ENCODE results near the gene TPCN1.

Gene TPCN1

GRCh38 chr12:113221181-113221996, at the start of gene TPCN1:
TSS of gene TPCN1 (plus strand) at chr12:113221464. CDS start at chr12:113226853, 5,389 bp downstream.
- peak; percentile 97 for DNase-seq (ENCODE audit: low read depth in 2 of 2)

DNA sequence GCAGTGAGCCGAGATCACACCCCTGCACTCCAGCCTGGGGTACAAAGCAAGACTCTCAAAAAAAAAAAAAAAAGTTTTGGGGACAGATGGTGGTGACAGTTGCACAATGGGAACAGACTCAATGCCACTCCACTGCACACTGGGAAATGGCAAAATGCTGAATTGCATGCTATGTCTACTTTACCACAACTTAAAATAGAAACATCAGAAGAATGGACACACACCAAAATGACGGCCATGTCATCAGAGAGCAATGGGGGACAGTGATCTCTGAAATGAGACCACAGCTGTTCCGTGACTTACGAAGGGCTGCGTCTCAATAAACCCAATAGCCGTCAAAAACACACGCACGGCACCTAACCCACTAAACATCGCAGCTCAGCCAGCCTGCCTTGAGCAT, 49.7 kb upstream of the TPCN1 start:
- DNase-seq (ENCODE audit: low read depth in 2 of 2), result no peak

DNA sequence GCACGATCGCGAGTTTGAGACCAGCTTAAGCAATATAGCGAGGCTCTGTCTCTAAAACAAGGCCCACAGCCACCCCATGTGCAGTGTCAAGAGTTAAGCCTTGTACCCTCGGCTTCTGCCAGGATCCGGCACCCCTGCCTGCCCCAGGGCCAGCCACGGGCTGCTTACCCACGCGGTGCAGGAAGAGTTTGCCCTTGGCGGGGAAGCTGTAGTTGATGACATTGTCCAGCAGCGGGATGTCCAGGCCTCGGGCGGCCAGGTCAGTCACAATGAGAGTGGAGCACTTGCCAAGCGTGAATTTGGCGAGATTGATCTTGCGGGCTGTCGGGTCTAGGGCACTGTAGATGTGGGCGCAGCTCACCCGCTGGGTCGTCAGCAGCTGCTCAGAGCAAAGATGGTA, 49.1 kb upstream of the TPCN1 start:
- no peak for DNase-seq (ENCODE audit: low read depth in 2 of 2)

DNA sequence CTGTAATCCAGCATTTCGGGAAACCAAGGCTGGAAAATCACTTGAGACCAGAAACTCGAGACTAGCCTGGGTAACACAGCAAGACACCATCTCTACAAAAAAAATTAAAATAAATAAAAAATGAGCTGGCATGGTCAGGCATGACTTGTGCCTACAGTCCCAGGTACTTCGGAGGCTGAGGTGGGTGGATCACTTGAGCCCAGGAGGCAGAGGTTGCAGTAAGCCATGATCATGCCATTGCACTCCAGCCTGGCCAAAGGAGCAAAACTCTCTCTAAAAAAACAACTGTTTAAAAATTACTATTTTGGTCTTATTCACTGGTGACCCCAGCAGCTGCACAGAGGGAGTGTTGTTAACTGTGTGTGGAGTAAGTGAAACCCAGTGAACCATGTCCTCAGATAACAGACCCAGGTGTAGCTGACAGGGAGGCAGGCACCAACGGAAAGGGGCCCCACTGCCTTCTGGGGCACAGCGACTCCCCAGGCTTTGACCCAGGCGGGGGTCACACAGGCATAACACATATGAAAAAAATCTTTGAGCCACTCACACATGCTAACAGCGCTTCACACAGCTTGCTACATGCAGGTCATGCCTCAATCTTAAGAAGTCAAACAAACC, 48.1 kb upstream of the TPCN1 start:
- DNase-seq (ENCODE audit: low read depth in 2 of 2), result no peak

GRCh38 chr12:113174461-113175384, 46.5 kb upstream of the TPCN1 start:
- peak; percentile 57 to 59 for DNase-seq (ENCODE audit: low read depth in 2 of 2)

- no peak for DNase-seq (ENCODE audit: low read depth in 2 of 2)
These were observed 42.2 kb upstream of the TPCN1 start for GRCh38 chr12:113179023-113179422.

- DNase-seq (ENCODE audit: low read depth in 2 of 2), result no peak
These were observed 40.9 kb upstream of the TPCN1 start for GRCh38 chr12:113180333-113180732.

DNA sequence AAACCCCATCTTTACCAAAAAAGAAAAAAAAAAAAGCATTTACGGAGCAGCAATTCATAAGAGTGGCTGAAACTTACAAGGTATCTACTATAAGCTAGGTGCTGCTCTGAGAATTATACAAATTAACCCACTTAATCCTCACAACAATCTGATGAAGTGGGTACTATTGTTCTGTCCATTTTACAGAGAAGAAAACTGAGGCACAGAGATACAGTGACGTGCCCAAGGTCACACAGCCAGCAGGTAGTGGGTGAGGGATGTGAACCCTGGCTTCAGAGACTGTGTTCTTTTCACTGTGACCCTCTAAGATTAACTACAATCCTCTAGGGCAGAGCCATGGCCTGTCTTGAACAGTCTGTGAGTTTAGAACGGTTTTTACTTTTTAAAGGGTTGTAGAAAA, 39.3 kb upstream of the TPCN1 start:
- DNase-seq (ENCODE audit: low read depth in 2 of 2), result no peak

DNA sequence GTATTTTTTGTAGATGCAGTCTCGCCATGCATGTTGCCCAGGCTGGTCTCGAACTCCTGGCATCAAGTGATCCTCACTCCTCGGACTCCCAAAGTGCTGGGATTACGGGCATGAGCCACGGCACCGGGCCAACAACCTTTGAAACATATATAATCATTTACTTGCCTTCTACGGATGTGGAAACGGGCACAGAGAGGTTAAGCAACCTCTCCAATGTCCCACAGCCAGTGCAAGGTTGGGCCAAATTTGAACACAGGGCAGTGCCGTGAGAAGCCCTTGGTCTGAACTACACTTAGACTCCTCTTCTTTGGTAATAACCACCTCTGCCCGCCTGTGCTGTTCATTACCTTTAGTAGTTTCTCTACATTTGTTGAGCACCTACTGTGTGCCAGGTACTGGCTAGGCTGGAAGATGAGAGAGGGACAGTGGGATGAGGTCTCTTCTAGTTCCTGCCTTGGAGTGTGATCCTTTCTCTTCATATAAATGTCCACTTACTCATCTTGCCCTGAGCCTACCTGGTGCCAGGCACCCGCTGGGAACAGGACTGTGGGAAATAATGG, 38.2 kb upstream of the TPCN1 start:
- DNase-seq (ENCODE audit: low read depth in 2 of 2), result no peak

DNA sequence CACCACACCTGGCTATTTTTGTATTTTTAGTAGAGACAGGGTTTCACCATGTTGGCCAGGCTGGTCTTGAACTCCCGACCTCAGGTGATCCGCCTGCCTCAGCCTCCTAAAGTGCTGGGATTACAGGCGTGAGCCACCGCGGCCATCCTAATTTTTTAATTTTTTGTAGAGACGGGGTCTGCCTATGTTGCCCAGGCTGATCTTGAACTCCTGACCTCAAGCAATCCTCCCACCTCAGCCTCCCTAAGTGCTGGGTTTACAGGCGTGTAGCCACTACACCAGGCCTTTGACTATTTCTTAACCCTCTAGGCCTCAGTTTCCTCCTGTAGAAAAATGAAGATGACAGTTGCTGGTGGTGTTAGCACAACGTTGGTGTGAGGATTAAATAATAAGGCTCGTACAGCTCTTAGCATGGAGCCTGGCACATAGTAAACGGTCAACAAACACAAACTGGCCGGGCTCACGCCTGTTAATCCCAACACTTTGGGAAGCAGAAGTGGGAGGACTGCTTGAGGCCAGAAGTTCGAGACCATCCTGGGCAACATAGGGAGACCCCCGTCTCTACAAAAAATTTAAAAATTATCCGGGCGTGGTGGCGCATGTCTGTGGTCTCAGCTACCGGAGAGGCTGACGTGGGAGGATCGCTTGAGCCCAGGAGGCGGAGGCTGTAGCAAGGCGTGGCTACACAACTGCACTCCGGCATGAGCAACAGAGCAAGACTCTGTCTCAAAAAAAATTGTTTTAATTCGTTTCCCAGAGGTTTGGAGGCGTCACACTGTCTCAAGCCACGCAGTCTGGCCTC, 37.0 kb upstream of the TPCN1 start:
- DNase-seq (ENCODE audit: low read depth in 2 of 2), result peak; percentile 33 to 57

DNA sequence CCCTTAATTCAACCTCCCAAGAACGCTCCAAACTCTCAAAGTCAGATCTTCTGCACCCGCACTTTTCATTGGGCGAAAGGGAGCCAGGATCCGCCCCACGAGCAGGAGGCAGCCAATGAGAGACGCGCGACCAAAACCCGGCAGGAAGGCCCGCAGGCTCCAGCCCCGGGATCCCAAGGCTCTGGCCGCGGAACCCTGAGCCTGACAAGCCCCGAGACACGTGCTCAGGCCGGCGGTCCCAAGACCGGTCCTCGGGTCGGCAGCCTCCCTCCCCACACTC, 36.4 kb upstream of the TPCN1 start:
- peak; percentile 69 to 70 for DNase-seq (ENCODE audit: low read depth in 2 of 2)

GRCh38 chr12:113185180-113186032, 35.9 kb upstream of the TPCN1 start, which contains the start of the genes DDX54 and RITA1:
TSS of gene DDX54 (minus strand) at chr12:113185478. CDS start at chr12:113185451, 27 bp downstream.
TSS of gene RITA1 (plus strand) at chr12:113185721. CDS start at chr12:113186747, 1,026 bp downstream.
- DNase-seq (ENCODE audit: low read depth in 2 of 2), result peak; percentile 63 to 65

DNA sequence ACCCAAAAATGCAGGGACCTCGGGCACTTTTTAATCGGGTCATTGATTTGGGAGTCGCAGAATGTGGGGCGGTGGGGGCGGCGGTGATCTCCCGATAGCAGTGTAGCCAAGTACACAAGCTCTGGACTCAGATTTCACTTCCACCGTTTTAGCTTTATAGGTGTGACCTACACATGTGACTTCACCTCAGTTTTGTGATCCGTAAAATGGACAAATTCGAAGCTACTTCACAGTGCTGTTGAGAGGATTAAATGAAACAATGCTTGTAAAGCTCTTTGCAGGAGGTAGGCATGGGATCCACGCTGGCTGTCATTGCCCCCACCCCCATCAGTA, 35.3 kb upstream of the TPCN1 start:
- DNase-seq (ENCODE audit: low read depth in 2 of 2), result no peak

DNA sequence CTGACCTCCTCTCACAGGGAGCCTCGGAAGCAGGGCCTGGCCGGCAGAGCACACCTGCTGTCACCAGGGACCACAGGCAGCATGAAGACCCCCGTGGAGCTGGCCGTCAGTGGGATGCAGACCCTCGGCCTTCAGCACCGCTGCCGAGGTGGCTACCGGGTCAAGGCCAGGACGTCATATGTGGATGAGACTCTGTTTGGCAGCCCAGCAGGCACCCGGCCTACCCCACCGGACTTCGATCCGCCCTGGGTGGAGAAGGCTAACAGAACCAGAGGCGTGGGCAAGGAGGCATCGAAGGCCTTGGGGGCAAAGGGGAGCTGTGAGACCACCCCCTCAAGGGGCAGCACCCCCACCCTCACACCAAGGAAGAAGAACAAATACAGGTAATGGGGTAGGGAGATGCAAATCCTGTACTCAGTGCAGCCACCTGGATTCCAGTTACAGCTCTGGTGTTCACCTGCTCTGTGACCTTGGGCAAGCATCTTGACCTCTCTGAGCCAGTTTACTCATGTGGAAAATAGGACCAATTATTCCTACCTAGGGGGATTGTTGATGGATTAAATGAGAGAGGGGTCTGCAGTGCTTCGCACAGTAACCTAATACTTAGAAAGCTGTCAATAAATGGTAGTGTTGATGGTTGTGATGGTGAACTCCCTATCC, 34.5 kb upstream of the TPCN1 start:
- no peak for DNase-seq (ENCODE audit: low read depth in 2 of 2)

GRCh38 chr12:113189361-113189760, 31.9 kb upstream of the TPCN1 start:
- no peak for DNase-seq (ENCODE audit: low read depth in 2 of 2)

- DNase-seq (ENCODE audit: low read depth in 2 of 2), result no peak
These were observed 30.5 kb upstream of the TPCN1 start for GRCh38 chr12:113190761-113191160.

DNA sequence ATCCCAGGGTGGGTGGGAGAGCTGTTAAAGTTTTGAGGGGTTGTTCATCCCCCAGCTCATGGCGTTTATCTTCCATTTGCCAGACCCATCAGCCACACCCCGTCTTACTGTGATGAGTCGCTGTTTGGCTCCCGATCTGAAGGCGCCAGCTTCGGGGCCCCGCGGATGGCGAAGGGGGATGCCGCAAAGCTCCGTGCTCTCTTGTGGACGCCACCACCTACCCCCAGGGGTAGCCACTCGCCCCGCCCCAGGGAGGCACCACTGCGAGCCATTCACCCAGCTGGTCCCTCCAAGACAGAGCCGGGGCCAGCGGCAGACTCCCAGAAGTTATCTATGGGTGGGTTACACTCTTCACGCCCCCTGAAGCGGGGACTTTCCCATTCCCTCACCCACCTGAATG, 30.0 kb upstream of the TPCN1 start:
- DNase-seq (ENCODE audit: low read depth in 2 of 2), result no peak

DNA sequence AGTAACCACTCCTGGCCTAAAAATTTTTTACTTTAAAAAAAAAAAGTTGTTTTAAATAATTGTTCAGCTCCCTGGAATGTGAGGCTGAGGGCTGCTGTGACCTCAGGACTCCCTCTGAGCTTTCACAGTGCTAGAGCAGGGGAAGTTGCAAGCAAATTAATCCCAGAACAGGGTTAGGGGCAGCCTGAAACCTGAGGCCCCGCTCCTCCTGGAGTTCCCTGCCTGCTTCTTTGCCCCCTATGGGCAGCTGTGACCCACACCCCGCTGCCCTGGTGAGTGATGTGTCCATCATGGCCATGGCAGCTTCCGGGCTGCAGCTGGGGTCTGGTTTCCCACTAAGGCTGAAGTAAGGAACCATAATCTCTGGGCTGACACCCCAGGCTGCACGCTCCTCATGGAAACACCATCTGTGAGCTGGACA, 26.3 kb upstream of the TPCN1 start:
- DNase-seq (ENCODE audit: low read depth in 2 of 2), result no peak

DNA sequence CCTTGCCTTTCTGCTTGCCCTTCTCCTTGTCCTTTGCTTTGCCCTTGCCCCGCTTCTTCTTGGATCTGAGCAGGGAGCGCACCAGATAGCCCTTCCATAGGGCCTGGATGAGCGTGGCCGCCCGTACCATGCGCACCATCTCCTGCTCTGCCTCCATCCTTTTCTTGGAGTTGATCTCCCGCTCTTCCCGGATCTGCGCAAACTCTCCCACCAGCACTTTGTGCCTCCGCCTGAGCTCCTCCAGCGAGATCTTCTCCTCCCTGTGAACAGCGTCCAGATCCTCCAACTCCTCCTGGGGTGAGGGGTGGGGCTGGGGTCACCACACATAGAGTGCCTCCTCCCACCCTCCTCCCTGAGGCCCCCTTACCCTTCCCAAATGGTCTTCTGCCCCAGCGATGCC, 25.7 kb upstream of the TPCN1 start:
- DNase-seq (ENCODE audit: low read depth in 2 of 2), result no peak

DNA sequence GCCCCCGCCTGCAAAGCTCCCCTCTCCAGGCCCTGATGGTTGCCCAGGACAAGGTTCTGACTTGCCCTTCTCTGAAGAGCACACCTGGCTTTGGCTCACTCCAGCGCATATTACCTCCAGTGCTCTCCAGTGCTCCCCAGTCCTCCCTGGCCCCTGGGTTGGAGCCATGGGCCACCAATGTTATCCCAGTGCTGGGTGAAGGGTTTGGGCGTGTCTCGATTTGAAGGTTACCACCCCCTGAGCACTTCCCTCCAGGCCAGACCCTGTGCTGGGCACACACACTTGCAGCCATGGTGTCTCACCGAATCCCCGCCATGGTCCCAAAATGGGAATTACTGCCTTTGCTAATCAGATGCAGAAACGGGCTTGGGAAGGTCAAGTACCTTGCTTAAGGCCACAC, 24.7 kb upstream of the TPCN1 start:
- DNase-seq (ENCODE audit: low read depth in 2 of 2), result no peak

Measured in activated CD8-positive, alpha-beta memory T cell treated with anti-CD3 and anti-CD28 coated beads for 4 hours (primary cell).